ENCODE measurements around the gene ITGAV. TPM values are rescaled to one million over a fixed set of nuclear protein-coding genes. Genes with fewer than 3 reads are reported as not detected.

The ITGAV gene
- total and polyA plus RNA-seq, 2 donors (not counting 1 experiment from before 2014, with no cell fraction given) = 121 to 205 TPM

- TF ChIP-seq EZH2 (IDR thresholded peaks at IDR 0.05; ENCODE audit: low read length, missing control alignments) (no peak), CTCF (conservative IDR thresholded peaks at IDR 0.05 in 1 of 2, IDR thresholded peaks at IDR 0.05 in 1 of 2; ENCODE audit: low read depth in 1 of 2, low read length in 2 of 2) (no peak)
- H3K9me3 ChIP-seq (ENCODE audit: control insufficient read depth, insufficient read depth, low read depth, low read length) = no peaks in the 10 kb centered on the region
- H2AFZ ChIP-seq (ENCODE audit: low read length) = no peak overlapping the region
- H3K4me2 ChIP-seq (ENCODE audit: extremely low read depth, insufficient read depth, low read length) = no peak overlapping the region
- H3K79me2 ChIP-seq (ENCODE audit: control insufficient read depth, insufficient read depth, low read length) = no peaks in the 10 kb centered on the region
- H3K27ac ChIP-seq (ENCODE audit: insufficient read depth, low read length) = no peak overlapping the region
- H4K20me1 ChIP-seq (ENCODE audit: control insufficient read depth, extremely low read depth, insufficient read depth, low read length) = no peaks in the 10 kb centered on the region
- no peak overlapping the region for H3K9ac ChIP-seq (ENCODE audit: insufficient read depth, low read length)
- no peak for DNase-seq (ENCODE audit: low read depth in 2 of 2)
- no peak overlapping the region for H3K4me3 ChIP-seq (replicated peaks in 1 of 4; ENCODE audit: control extremely low read depth in 1 of 4, insufficient read depth in 1 of 4, low read depth in 3 of 4, low read length in 4 of 4)
- no peaks in the 10 kb centered on the region for H3K4me1 ChIP-seq (ENCODE audit: control insufficient read depth, extremely low read depth, insufficient read depth, low read length)
- H3K27me3 ChIP-seq (ENCODE audit: control insufficient read depth, insufficient read depth, low read length) = no peaks in the 10 kb centered on the region
- H3K36me3 ChIP-seq (ENCODE audit: control insufficient read depth, insufficient read depth, low read length) = no peaks in the 10 kb centered on the region
Observed at GRCh38 chr2:186704897-186705296, 115.0 kb downstream of the ITGAV start.

- no peaks in the 10 kb centered on the region for H4K20me1 ChIP-seq (ENCODE audit: control insufficient read depth, extremely low read depth, insufficient read depth, low read length)
- TF ChIP-seq CTCF (conservative IDR thresholded peaks at IDR 0.05 in 1 of 2, IDR thresholded peaks at IDR 0.05 in 1 of 2; ENCODE audit: low read depth in 1 of 2, low read length in 2 of 2) (no peak), EZH2 (IDR thresholded peaks at IDR 0.05; ENCODE audit: low read length, missing control alignments) (no peak)
- H3K36me3 ChIP-seq (ENCODE audit: control insufficient read depth, insufficient read depth, low read length) = no peaks in the 10 kb centered on the region
- H3K4me2 ChIP-seq (ENCODE audit: extremely low read depth, insufficient read depth, low read length) = no peak overlapping the region
- no peaks in the 10 kb centered on the region for H3K79me2 ChIP-seq (ENCODE audit: control insufficient read depth, insufficient read depth, low read length)
- H3K9ac ChIP-seq (ENCODE audit: insufficient read depth, low read length) = no peak overlapping the region
- no peak overlapping the region for H2AFZ ChIP-seq (ENCODE audit: low read length)
- H3K9me3 ChIP-seq (ENCODE audit: control insufficient read depth, insufficient read depth, low read depth, low read length) = no peaks in the 10 kb centered on the region
- H3K27me3 ChIP-seq (ENCODE audit: control insufficient read depth, insufficient read depth, low read length) = no peaks in the 10 kb centered on the region
- no peak overlapping the region for H3K4me3 ChIP-seq (replicated peaks in 1 of 4; ENCODE audit: control extremely low read depth in 1 of 4, insufficient read depth in 1 of 4, low read depth in 3 of 4, low read length in 4 of 4)
- DNase-seq (ENCODE audit: low read depth in 2 of 2) = no peak
- H3K4me1 ChIP-seq (ENCODE audit: control insufficient read depth, extremely low read depth, insufficient read depth, low read length) = no peaks in the 10 kb centered on the region
- H3K27ac ChIP-seq (ENCODE audit: insufficient read depth, low read length) = no peak overlapping the region
Observed at GRCh38 chr2:186709529-186710450, 119.9 kb downstream of the ITGAV start.

- Histone ChIP-seq H4K20me1 (ENCODE audit: control insufficient read depth, extremely low read depth, insufficient read depth, low read length) (no peaks in the 10 kb centered on the region), H3K4me2 (ENCODE audit: extremely low read depth, insufficient read depth, low read length) (no peak overlapping the region), H3K36me3 (ENCODE audit: control insufficient read depth, insufficient read depth, low read length) (no peaks in the 10 kb centered on the region), H3K9ac (ENCODE audit: insufficient read depth, low read length) (no peak overlapping the region), H3K79me2 (ENCODE audit: control insufficient read depth, insufficient read depth, low read length) (no peaks in the 10 kb centered on the region), H3K27me3 (ENCODE audit: control insufficient read depth, insufficient read depth, low read length) (no peaks in the 10 kb centered on the region), H2AFZ (ENCODE audit: low read length) (no peak overlapping the region), H3K27ac (ENCODE audit: insufficient read depth, low read length) (no peak overlapping the region), H3K9me3 (ENCODE audit: control insufficient read depth, insufficient read depth, low read depth, low read length) (no peaks in the 10 kb centered on the region), H3K4me3 (replicated peaks in 1 of 4; ENCODE audit: control extremely low read depth in 1 of 4, insufficient read depth in 1 of 4, low read depth in 3 of 4, low read length in 4 of 4) (no peak overlapping the region), H3K4me1 (ENCODE audit: control insufficient read depth, extremely low read depth, insufficient read depth, low read length) (no peaks in the 10 kb centered on the region)
- TF ChIP-seq EZH2 (IDR thresholded peaks at IDR 0.05; ENCODE audit: low read length, missing control alignments) = no peak
- no peak for TF ChIP-seq CTCF (conservative IDR thresholded peaks at IDR 0.05 in 1 of 2, IDR thresholded peaks at IDR 0.05 in 1 of 2; ENCODE audit: low read depth in 1 of 2, low read length in 2 of 2)
- DNase-seq (ENCODE audit: low read depth in 2 of 2) = no peak
Observed at GRCh38 chr2:186713691-186714090, 123.8 kb downstream of the ITGAV start.
